ENCODE data around the gene ATPAF2. TPM values are rescaled to one million over a fixed set of nuclear protein-coding genes. Genes with fewer than 3 reads are reported as not detected.

ATPAF2 gene
- total and polyA plus RNA-seq, 10 of the 15 experiments (the other 5 are each of a cell fraction or from before 2014, with no cell fraction given): 6.5 to 33.0 (median 26.5) TPM

DNA sequence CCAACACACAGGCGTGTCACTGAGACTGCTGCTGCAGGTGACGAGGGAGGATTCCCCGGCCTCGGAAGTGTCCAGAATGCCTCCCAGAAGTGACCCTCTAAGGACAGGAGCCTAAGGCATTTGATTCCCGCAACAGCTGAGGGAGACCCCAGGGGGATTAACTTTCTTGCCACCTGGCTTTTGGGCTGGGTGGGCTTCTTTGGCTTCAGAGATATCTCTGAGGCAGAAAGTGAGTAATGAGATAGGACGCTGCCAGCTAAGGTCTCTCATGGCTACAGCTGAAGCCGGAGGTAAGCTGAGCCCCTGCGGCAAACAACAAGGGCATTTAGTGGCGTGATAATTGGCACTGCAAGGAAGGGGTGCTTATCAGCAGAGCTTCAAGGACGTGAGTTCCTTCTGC, 49.4 kb downstream of the ATPAF2 start:
- Histone ChIP-seq H3K9ac (ENCODE audit: control insufficient read depth, insufficient read depth, low read length) (no peak overlapping the region), H3K27me3 (replicated peaks in 1 of 2; ENCODE audit: control insufficient read depth in 2 of 2, insufficient read depth in 2 of 2, low read length in 1 of 2) (no peaks in the 10 kb centered on the region; a peak in 1 of 4 replicates), H4K20me1 (ENCODE audit: control insufficient read depth, insufficient read depth) (no peaks in the 10 kb centered on the region), H3K27ac (ENCODE audit: control insufficient read depth, insufficient read depth) (no peak overlapping the region), H3K4me1 (ENCODE audit: control insufficient read depth, insufficient read depth, low read length) (no peaks in the 10 kb centered on the region; the same call in 1 of the 2 replicates), H3K4me2 (ENCODE audit: control insufficient read depth, insufficient read depth) (no peak overlapping the region), H3K79me2 (ENCODE audit: control insufficient read depth, insufficient read depth, low read length) (no peaks in the 10 kb centered on the region), H2AFZ (ENCODE audit: control insufficient read depth, low read depth, low read length) (no peak overlapping the region), H3K9me3 (replicated peaks; ENCODE audit: control insufficient read depth, insufficient read depth, low read length) (no peaks in the 10 kb centered on the region), H3K36me3 (ENCODE audit: control insufficient read depth in 2 of 2, insufficient read depth in 2 of 2, low read length in 1 of 2) (no peaks in the 10 kb centered on the region), H3K4me3 (no peak overlapping the region)
- no peak for ATAC-seq
- no peak for FAIRE-seq
- CTCF ChIA-PET: interaction anchor here (1.4 kb wide), 1 partner anchor 71 kb away, joined by 3 read pairs; no protein-coding TSS in a partner anchor
- SMC1A ChIA-PET (ENCODE audit: uncharacterized antibody, unreplicated experiment): no interaction called here
- POLR2A ChIA-PET: interaction anchor here (0.5 kb wide), 1 partner anchor 41 kb away, joined by 3 read pairs; no protein-coding TSS in a partner anchor
- TF ChIP-seq STAT3 (IDR thresholded peaks at IDR 0.05; ENCODE audit: low read depth, low read length) (no peak), MYC (IDR thresholded peaks at IDR 0.05; ENCODE audit: insufficient read depth, insufficient read length, insufficient replicate concordance, low read length, severe bottlenecking) (no peak), KDM1A (IDR thresholded peaks at IDR 0.05; ENCODE audit: borderline replicate concordance) (no peak), NBN (IDR thresholded peaks at IDR 0.05) (no peak), LARP7 (IDR thresholded peaks at IDR 0.05) (no peak), RUNX3 (IDR thresholded peaks at IDR 0.05; ENCODE audit: low read length) (no peak), RFX5 (IDR thresholded peaks at IDR 0.05; ENCODE audit: low read depth, low read length) (no peak), SRF (IDR thresholded peaks at IDR 0.05; ENCODE audit: low read depth in 2 of 2, low read length in 2 of 2) (no peak), ETV6 (conservative IDR thresholded peaks at IDR 0.05 in 1 of 2, IDR thresholded peaks at IDR 0.05 in 1 of 2; ENCODE audit: borderline replicate concordance in 1 of 2, low read depth in 1 of 2) (no peak)
- TF ChIP-seq, protein P1, sequence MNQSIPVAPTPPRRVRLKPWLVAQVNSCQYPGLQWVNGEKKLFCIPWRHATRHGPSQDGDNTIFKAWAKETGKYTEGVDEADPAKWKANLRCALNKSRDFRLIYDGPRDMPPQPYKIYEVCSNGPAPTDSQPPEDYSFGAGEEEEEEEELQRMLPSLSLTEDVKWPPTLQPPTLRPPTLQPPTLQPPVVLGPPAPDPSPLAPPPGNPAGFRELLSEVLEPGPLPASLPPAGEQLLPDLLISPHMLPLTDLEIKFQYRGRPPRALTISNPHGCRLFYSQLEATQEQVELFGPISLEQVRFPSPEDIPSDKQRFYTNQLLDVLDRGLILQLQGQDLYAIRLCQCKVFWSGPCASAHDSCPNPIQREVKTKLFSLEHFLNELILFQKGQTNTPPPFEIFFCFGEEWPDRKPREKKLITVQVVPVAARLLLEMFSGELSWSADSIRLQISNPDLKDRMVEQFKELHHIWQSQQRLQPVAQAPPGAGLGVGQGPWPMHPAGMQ (IDR thresholded peaks at IDR 0.05; ENCODE audit: borderline replicate concordance): no peak
- TF ChIP-seq, protein P2, sequence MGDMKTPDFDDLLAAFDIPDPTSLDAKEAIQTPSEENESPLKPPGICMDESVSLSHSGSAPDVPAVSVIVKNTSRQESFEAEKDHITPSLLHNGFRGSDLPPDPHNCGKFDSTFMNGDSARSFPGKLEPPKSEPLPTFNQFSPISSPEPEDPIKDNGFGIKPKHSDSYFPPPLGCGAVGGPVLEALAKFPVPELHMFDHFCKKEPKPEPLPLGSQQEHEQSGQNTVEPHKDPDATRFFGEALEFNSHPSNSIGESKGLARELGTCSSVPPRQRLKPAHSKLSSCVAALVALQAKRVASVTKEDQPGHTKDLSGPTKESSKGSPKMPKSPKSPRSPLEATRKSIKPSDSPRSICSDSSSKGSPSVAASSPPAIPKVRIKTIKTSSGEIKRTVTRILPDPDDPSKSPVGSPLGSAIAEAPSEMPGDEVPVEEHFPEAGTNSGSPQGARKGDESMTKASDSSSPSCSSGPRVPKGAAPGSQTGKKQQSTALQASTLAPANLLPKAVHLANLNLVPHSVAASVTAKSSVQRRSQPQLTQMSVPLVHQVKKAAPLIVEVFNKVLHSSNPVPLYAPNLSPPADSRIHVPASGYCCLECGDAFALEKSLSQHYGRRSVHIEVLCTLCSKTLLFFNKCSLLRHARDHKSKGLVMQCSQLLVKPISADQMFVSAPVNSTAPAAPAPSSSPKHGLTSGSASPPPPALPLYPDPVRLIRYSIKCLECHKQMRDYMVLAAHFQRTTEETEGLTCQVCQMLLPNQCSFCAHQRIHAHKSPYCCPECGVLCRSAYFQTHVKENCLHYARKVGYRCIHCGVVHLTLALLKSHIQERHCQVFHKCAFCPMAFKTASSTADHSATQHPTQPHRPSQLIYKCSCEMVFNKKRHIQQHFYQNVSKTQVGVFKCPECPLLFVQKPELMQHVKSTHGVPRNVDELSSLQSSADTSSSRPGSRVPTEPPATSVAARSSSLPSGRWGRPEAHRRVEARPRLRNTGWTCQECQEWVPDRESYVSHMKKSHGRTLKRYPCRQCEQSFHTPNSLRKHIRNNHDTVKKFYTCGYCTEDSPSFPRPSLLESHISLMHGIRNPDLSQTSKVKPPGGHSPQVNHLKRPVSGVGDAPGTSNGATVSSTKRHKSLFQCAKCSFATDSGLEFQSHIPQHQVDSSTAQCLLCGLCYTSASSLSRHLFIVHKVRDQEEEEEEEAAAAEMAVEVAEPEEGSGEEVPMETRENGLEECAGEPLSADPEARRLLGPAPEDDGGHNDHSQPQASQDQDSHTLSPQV (IDR thresholded peaks at IDR 0.05): no peak
- TF ChIP-seq, protein P3, sequence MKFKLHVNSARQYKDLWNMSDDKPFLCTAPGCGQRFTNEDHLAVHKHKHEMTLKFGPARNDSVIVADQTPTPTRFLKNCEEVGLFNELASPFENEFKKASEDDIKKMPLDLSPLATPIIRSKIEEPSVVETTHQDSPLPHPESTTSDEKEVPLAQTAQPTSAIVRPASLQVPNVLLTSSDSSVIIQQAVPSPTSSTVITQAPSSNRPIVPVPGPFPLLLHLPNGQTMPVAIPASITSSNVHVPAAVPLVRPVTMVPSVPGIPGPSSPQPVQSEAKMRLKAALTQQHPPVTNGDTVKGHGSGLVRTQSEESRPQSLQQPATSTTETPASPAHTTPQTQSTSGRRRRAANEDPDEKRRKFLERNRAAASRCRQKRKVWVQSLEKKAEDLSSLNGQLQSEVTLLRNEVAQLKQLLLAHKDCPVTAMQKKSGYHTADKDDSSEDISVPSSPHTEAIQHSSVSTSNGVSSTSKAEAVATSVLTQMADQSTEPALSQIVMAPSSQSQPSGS (IDR thresholded peaks at IDR 0.05; ENCODE audit: low read length): no peak
- TF ChIP-seq, protein P4, sequence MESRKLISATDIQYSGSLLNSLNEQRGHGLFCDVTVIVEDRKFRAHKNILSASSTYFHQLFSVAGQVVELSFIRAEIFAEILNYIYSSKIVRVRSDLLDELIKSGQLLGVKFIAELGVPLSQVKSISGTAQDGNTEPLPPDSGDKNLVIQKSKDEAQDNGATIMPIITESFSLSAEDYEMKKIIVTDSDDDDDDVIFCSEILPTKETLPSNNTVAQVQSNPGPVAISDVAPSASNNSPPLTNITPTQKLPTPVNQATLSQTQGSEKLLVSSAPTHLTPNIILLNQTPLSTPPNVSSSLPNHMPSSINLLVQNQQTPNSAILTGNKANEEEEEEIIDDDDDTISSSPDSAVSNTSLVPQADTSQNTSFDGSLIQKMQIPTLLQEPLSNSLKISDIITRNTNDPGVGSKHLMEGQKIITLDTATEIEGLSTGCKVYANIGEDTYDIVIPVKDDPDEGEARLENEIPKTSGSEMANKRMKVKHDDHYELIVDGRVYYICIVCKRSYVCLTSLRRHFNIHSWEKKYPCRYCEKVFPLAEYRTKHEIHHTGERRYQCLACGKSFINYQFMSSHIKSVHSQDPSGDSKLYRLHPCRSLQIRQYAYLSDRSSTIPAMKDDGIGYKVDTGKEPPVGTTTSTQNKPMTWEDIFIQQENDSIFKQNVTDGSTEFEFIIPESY (IDR thresholded peaks at IDR 0.05): no peak
- TF ChIP-seq, protein P5, sequence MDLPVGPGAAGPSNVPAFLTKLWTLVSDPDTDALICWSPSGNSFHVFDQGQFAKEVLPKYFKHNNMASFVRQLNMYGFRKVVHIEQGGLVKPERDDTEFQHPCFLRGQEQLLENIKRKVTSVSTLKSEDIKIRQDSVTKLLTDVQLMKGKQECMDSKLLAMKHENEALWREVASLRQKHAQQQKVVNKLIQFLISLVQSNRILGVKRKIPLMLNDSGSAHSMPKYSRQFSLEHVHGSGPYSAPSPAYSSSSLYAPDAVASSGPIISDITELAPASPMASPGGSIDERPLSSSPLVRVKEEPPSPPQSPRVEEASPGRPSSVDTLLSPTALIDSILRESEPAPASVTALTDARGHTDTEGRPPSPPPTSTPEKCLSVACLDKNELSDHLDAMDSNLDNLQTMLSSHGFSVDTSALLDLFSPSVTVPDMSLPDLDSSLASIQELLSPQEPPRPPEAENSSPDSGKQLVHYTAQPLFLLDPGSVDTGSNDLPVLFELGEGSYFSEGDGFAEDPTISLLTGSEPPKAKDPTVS (IDR thresholded peaks at IDR 0.05; ENCODE audit: low read depth, low read length): no peak
- RAD21 ChIA-PET (ENCODE audit: unreplicated experiment): interaction anchor here (0.6 kb wide), 1 partner anchor 38 kb away, joined by 3 read pairs; no protein-coding TSS in a partner anchor
- no TSS peak for BruUV-seq (replicated peaks)
- in situ Hi-C loops (cut with MboI): no loop called here
- intact Hi-C loops (cut with micrococcal nuclease; ENCODE audit: unreplicated experiment): no loop called here
- DNase-seq (ENCODE audit: low read depth, low spot score): no peak
- WGBS (ENCODE audit: insufficient coverage, insufficient replicate concordance, low lambda C conversion rate, missing lambda C conversion rate): 52% methylated on average over 10 of the region's 10 CpGs
